Astrocyte (in vitro differentiated cells and primary cell): ENCODE data around the gene RNU5B-1.

Experiments
- EZH2 ChIP-seq: IDR thresholded peaks from 2 replicates; pipeline ENCODE4 v1.6.1; 2012; ENCODE audit warnings: mild to moderate bottlenecking, low read length, inconsistent platforms; ENCODE audit not compliant: insufficient read depth
- TF ChIP-seq, protein P1 (sequence below): IDR thresholded peaks from 2 replicates; pipeline ENCODE4 v1.5.1; 2011; ENCODE audit warnings: low read depth, mild to moderate bottlenecking, inconsistent platforms, low read length, moderate library complexity; ENCODE audit not compliant: insufficient read depth

- TF ChIP-seq, protein P1, sequence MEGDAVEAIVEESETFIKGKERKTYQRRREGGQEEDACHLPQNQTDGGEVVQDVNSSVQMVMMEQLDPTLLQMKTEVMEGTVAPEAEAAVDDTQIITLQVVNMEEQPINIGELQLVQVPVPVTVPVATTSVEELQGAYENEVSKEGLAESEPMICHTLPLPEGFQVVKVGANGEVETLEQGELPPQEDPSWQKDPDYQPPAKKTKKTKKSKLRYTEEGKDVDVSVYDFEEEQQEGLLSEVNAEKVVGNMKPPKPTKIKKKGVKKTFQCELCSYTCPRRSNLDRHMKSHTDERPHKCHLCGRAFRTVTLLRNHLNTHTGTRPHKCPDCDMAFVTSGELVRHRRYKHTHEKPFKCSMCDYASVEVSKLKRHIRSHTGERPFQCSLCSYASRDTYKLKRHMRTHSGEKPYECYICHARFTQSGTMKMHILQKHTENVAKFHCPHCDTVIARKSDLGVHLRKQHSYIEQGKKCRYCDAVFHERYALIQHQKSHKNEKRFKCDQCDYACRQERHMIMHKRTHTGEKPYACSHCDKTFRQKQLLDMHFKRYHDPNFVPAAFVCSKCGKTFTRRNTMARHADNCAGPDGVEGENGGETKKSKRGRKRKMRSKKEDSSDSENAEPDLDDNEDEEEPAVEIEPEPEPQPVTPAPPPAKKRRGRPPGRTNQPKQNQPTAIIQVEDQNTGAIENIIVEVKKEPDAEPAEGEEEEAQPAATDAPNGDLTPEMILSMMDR, result no peak
- TF ChIP-seq EZH2, result no peak
Observed at GRCh38 chr15:65259367-65259797, 45.1 kb upstream of the RNU5B-1 start.
